ENCODE data around the gene EIF3I. TPM values are rescaled to one million over a fixed set of nuclear protein-coding genes. Genes with fewer than 3 reads are reported as not detected.

Gene EIF3I
- total and polyA plus RNA-seq, 2 experiments from 2014 or later = 228 to 274 TPM

DNA sequence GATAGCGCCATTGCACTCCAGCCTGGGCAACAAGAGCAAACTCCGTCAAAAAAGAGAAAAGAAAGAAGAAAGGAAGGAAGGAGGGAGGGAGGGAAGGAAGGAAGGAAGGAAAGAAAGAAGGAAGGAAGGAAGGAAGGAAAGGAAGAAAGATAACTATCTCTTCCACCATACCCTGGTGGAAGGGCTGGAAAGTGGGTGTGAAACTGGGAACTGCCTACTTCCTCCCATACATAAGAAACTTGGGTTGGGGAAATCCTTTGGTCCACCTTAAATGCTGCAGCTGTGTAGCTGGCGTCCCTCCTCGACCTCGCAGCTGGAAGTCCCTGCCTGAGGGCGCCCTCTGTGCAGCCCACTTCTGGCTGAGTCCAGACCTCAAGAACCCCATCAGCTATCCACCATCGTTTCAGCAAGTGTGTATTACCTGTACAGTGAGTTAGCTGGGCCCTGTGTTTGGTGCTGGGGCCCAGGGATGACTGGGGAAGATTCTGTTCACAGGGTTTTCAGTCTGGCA is 20.2 kb downstream of the EIF3I start:
- DNase-seq (ENCODE audit: low spot score) (peak; percentile 46), ATAC-seq (no peak)
- Histone ChIP-seq H3K27ac (ENCODE audit: low read depth) (no peak overlapping the region), H3K9me2 (ENCODE audit: insufficient read depth) (no peaks in the 10 kb centered on the region), H2AFZ (no peak overlapping the region), H4K20me1 (replicated peaks; ENCODE audit: insufficient read depth) (no peaks in the 10 kb centered on the region), H3K27me3 (ENCODE audit: insufficient read depth) (peaks cover 7% of the 10 kb centered on the region; the same call in 1 of the 2 replicates), H3K79me2 (replicated peaks; ENCODE audit: insufficient read depth) (peaks cover 7% of the 10 kb centered on the region; the same call in 1 of the 2 replicates), H3K4me3 (no peak overlapping the region; the same call in 1 of the 2 replicates), H3F3A (replicated peaks; ENCODE audit: low read depth) (peaks cover 20% of the 10 kb centered on the region), H3K4me1 (ENCODE audit: insufficient read depth) (peaks cover 19% of the 10 kb centered on the region), H3K4me2 (peak overlapping the region; percentile 58), H3K36me3 (ENCODE audit: insufficient read depth) (no peaks in the 10 kb centered on the region)
- no peaks in the 10 kb centered on the region; the same call in 2 of the 3 replicates for H3K36me3 Mint-ChIP-seq (ENCODE audit: low read depth)
- TF ChIP-seq EZH2 (IDR thresholded peaks at IDR 0.05; ENCODE audit: low read depth, unreplicated experiment) (no peak), CTCF (conservative IDR thresholded peaks at IDR 0.05; ENCODE audit: low read depth in 2 of 2) (peak in 1 of 2 experiments; percentile 21; a peak in 1 of 4 replicates)
- peaks cover 20% of the 10 kb centered on the region for H3K27me3 Mint-ChIP-seq (ENCODE audit: insufficient read depth, low read depth, poor library complexity)
- peak overlapping the region; percentile 34; the same call in 1 of the 3 replicates for H3K4me3 Mint-ChIP-seq
- no peaks in the 10 kb centered on the region for H3K9me3 Mint-ChIP-seq
- H3K4me1 Mint-ChIP-seq = peaks cover 16% of the 10 kb centered on the region
- no peak overlapping the region for H3K27ac Mint-ChIP-seq

- ATAC-seq = no peak
- Histone ChIP-seq H3K4me2 (peak within 1 kb of the TSS; percentile 84; the same call in 1 of the 2 replicates), H3K9me2 (ENCODE audit: insufficient read depth) (no peaks in the 10 kb centered on the region), H3K4me1 (ENCODE audit: insufficient read depth) (peaks cover 41% of the 10 kb centered on the region), H3K27ac (ENCODE audit: low read depth) (no peak within 1 kb of the TSS), H4K20me1 (replicated peaks; ENCODE audit: insufficient read depth) (no peaks in the 10 kb centered on the region), H3K4me3 (peak within 1 kb of the TSS; percentile 60; the same call in 1 of the 2 replicates), H3F3A (replicated peaks; ENCODE audit: low read depth) (peaks cover 23% of the 10 kb centered on the region), H2AFZ (peak within 1 kb of the TSS; percentile 64; the same call in 1 of the 2 replicates), H3K36me3 (ENCODE audit: insufficient read depth) (no peaks in the 10 kb centered on the region), H3K27me3 (ENCODE audit: insufficient read depth) (peaks cover 4% of the 10 kb centered on the region; the same call in 1 of the 2 replicates), H3K79me2 (replicated peaks; ENCODE audit: insufficient read depth) (no peaks in the 10 kb centered on the region)
- Mint-ChIP-seq H3K4me1 (peaks cover 30% of the 10 kb centered on the region), H3K36me3 (ENCODE audit: low read depth) (no peaks in the 10 kb centered on the region), H3K4me3 (peak within 1 kb of the TSS; percentile 44; the same call in 2 of the 3 replicates), H3K27ac (no peak within 1 kb of the TSS), H3K27me3 (ENCODE audit: insufficient read depth, low read depth, poor library complexity) (peaks cover 19% of the 10 kb centered on the region), H3K9me3 (no peaks in the 10 kb centered on the region)
- TF ChIP-seq EZH2 (IDR thresholded peaks at IDR 0.05; ENCODE audit: low read depth, unreplicated experiment) (no peak), ETS1 (IDR thresholded peaks at IDR 0.05) (no peak), POLR2AphosphoS5 (IDR thresholded peaks at IDR 0.05; ENCODE audit: low read depth) (no peak), CTCF (conservative IDR thresholded peaks at IDR 0.05; ENCODE audit: low read depth in 2 of 2) (no peak), NANOG (IDR thresholded peaks at IDR 0.05; ENCODE audit: borderline replicate concordance) (no peak), STAT1 (IDR thresholded peaks at IDR 0.05; ENCODE audit: unreplicated experiment) (no peak), CREB1 (CRISPR knock-in tag; IDR thresholded peaks at IDR 0.05; ENCODE audit: low read depth) (no peak), EZH2phosphoT487 (IDR thresholded peaks at IDR 0.05; ENCODE audit: unreplicated experiment) (no peak), ZNF331 (CRISPR knock-in tag; IDR thresholded peaks at IDR 0.05; ENCODE audit: low read depth) (no peak)
- TF ChIP-seq, protein P1, sequence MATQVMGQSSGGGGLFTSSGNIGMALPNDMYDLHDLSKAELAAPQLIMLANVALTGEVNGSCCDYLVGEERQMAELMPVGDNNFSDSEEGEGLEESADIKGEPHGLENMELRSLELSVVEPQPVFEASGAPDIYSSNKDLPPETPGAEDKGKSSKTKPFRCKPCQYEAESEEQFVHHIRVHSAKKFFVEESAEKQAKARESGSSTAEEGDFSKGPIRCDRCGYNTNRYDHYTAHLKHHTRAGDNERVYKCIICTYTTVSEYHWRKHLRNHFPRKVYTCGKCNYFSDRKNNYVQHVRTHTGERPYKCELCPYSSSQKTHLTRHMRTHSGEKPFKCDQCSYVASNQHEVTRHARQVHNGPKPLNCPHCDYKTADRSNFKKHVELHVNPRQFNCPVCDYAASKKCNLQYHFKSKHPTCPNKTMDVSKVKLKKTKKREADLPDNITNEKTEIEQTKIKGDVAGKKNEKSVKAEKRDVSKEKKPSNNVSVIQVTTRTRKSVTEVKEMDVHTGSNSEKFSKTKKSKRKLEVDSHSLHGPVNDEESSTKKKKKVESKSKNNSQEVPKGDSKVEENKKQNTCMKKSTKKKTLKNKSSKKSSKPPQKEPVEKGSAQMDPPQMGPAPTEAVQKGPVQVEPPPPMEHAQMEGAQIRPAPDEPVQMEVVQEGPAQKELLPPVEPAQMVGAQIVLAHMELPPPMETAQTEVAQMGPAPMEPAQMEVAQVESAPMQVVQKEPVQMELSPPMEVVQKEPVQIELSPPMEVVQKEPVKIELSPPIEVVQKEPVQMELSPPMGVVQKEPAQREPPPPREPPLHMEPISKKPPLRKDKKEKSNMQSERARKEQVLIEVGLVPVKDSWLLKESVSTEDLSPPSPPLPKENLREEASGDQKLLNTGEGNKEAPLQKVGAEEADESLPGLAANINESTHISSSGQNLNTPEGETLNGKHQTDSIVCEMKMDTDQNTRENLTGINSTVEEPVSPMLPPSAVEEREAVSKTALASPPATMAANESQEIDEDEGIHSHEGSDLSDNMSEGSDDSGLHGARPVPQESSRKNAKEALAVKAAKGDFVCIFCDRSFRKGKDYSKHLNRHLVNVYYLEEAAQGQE (IDR thresholded peaks at IDR 0.05; ENCODE audit: unreplicated experiment) = no peak
- no peak for DNase-seq (ENCODE audit: low spot score)
Measured at GRCh38 chr1:32246888-32247273, 24.7 kb downstream of the EIF3I start, which contains the start of gene FAM167B. TSS of gene FAM167B (plus strand) at chr1:32247222. CDS start at chr1:32247422, 200 bp downstream.

Data from GM23338 (cell line).